Thyroid gland (tissue), 4 donors: Measurements from ENCODE around the gene SLC35D3. TPM values are rescaled to one million over a fixed set of nuclear protein-coding genes. Genes with fewer than 3 reads are reported as not detected.

ENCODE experiments used
- DNase-seq, 2 donors: peaks; one replicate each; pipeline ENCODE4 v3.0.0-alpha.2; 2019
- H3K27ac ChIP-seq, 3 donors: fragments of 200-600 bp; sonication (generic); 1 replicate in 2 of 3; 2 replicates in 1 of 3; pipeline ENCODE4 v1.5.1; 2016 to 2019; ENCODE audit warnings: mild to moderate bottlenecking in 1 of 3, moderate library complexity in 1 of 3
- H3K27me3 ChIP-seq: fragments of 200-600 bp; sonication (generic); one replicate; pipeline ENCODE4 v1.5.1; 2019
- H3K36me3 ChIP-seq, 2 donors: fragments of 200-600 bp; sonication (generic); one replicate each; pipeline ENCODE4 v1.5.1; 2016 to 2019
- H3K4me1 ChIP-seq, 2 donors: fragments of 200-600 bp; sonication (generic); one replicate each; pipeline ENCODE4 v1.5.1; 2017 to 2019
- H3K4me3 ChIP-seq, 3 donors: fragments of 200-600 bp; sonication (generic); replicated peaks in 1 of 3; 1 replicate in 2 of 3; 2 replicates in 1 of 3; pipeline ENCODE4 v1.5.1; 2016; ENCODE audit warnings: mild to moderate bottlenecking in 1 of 3
- H3K9me3 ChIP-seq: fragments of 200-600 bp; sonication (generic); one replicate; pipeline ENCODE4 v1.5.1; 2017
- POLR2A ChIP-seq, 2 donors: fragments of 450-650 bp; IDR thresholded peaks; one replicate each; pipeline ENCODE4 v1.6.1; 2017; ENCODE audit warnings: antibody characterized with exemption in 2 of 2, mild to moderate bottlenecking in 2 of 2, moderate library complexity in 1 of 2
- WGBS, 2 donors: methylation state at CpG; one replicate each; pipeline ENCODE4 v1.1.5; 2017; 5-methylcytosine and 5-hydroxymethylcytosine counted together
- intact Hi-C: fragments of 100-400 bp; cut with DNase I; formaldehyde crosslinking; loops from one replicate; pipeline ENCODE4 v1.15.1; 2023
- total RNA-seq, 4 donors: library from RNA; depleted of rRNA; stranded (reverse); fragments of >200 nt; gene quantifications; one replicate each; pipeline ENCODE4 v1.2.3, GENCODE V29; 2016
- TF ChIP-seq, protein P1 (sequence below), 6 experiments: fragments of 200-600 bp in 3 of 6; fragments of 450-650 bp in 3 of 6; sonication (generic) in 3 of 6; IDR thresholded peaks; one replicate each; pipeline ENCODE4 v1.5.1; 2016 to 2019; ENCODE audit warnings: antibody characterized with exemption in 6 of 6, mild to moderate bottlenecking in 2 of 6, inconsistent platforms in 1 of 6, moderate library complexity in 1 of 6

SLC35D3 gene
- total RNA-seq, 4 donors from 2014 or later: not detected

DNA sequence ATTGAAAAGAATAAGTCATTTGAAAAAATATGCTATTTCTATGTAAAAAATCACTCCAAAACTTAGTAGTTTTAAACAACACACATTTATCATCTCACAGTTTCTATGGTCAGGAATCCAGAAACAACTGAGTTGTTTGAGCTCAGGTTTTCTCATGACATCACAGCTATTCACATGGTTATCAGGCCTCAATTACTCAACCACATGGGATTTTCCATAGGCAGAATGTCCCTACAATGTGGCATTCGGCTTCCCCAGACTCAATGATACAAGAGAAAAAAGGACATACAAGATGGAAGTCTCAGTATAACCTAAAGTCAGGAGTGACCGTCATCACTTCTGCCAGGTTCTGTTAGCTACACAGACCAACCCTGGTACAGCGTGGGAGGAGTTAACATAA, 3.4 kb upstream of the SLC35D3 start:
- Histone ChIP-seq H3K4me1 (peaks cover 32 to 33% of the 10 kb centered on the region in 2 donors), H3K36me3 (peaks cover 0 to 4% of the 10 kb centered on the region in 2 donors), H3K27me3 (peaks cover 11% of the 10 kb centered on the region), H3K9me3 (no peaks in the 10 kb centered on the region), H3K4me3 (no peak overlapping the region), H3K27ac (no peak overlapping the region)
- 88 to 89% methylated on average over 3 of the region's 3 CpGs for WGBS, 2 donors
- TF ChIP-seq POLR2A (IDR thresholded peaks at IDR 0.05): no peak
- TF ChIP-seq, protein P1, sequence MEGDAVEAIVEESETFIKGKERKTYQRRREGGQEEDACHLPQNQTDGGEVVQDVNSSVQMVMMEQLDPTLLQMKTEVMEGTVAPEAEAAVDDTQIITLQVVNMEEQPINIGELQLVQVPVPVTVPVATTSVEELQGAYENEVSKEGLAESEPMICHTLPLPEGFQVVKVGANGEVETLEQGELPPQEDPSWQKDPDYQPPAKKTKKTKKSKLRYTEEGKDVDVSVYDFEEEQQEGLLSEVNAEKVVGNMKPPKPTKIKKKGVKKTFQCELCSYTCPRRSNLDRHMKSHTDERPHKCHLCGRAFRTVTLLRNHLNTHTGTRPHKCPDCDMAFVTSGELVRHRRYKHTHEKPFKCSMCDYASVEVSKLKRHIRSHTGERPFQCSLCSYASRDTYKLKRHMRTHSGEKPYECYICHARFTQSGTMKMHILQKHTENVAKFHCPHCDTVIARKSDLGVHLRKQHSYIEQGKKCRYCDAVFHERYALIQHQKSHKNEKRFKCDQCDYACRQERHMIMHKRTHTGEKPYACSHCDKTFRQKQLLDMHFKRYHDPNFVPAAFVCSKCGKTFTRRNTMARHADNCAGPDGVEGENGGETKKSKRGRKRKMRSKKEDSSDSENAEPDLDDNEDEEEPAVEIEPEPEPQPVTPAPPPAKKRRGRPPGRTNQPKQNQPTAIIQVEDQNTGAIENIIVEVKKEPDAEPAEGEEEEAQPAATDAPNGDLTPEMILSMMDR (IDR thresholded peaks at IDR 0.05): no peak
- intact Hi-C loops: no loop called here
- no peak for DNase-seq

DNA sequence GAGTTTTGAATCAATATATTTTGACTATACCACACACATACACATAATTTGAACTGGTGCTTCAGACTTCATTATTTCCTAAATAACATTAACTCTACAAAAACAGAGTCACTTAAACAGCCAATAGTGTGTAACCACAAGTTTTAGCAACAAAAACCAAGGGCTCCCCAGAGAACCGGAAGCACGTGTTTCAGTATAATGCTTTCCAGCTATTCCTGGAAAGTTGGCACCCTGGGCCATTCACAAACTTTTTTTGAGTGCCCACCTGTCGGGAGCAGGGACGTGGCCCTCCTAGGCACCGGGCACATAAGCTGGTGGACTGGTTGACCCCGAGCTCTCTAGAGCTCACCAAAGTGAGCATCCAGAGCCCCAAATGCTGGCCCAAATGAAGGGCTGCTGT, 1.9 kb upstream of the SLC35D3 start:
- H3K4me3 ChIP-seq: no peak overlapping the region
- H3K27ac ChIP-seq: no peak overlapping the region
- H3K9me3 ChIP-seq: no peaks in the 10 kb centered on the region
- no peaks in the 10 kb centered on the region for H3K36me3 ChIP-seq
- H3K27me3 ChIP-seq: peaks cover 11% of the 10 kb centered on the region
- intact Hi-C loops: no loop called here
- 26 to 27% methylated on average over 6 of the region's 6 CpGs for WGBS, 2 donors
- peaks cover 32 to 33% of the 10 kb centered on the region in 2 donors for H3K4me1 ChIP-seq
- no peak for DNase-seq
- TF ChIP-seq, protein P1 (IDR thresholded peaks at IDR 0.05): no peak
- TF ChIP-seq POLR2A (IDR thresholded peaks at IDR 0.05): no peak

DNA sequence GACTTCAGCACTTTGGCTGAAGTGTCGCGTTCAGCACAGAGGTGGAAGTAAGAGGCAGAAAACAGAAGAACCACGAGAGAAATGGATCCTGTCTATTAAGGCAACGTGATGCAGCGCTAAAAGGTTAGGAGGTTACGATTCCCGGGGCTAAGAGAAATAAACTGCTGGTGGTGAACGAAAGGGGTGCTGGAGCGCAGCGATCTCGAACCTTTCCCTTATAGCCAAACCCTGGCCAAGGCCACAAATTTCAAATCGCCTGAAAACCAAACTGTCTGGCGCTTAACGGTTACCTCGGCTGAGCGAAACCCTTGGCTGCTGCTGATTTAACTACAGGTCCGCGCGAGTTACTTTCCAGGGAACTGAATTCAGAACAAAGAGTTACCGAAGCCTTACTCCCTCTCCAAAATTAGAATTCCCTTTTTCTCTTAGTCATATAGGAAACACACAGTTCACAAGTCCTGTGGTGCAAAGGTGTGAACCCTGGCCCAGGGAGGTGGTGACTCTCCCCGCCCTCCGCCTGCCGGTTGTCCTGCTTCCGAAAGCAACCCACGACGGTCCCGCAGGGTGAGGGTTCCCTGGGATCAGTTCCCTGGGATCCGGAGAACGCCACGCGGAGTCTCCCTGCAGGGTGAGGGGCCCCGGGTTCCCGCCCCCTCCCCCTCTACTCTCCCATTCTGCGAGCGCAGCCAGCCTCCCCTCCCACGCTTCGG, 1.3 kb upstream of the SLC35D3 start:
- 6 to 8% methylated on average over 32 to 34 of the region's 37 CpGs for WGBS, 2 donors
- TF ChIP-seq, protein P1 (IDR thresholded peaks at IDR 0.05): no peak
- no peak for TF ChIP-seq POLR2A (IDR thresholded peaks at IDR 0.05)
- Histone ChIP-seq H3K36me3 (no peaks in the 10 kb centered on the region), H3K9me3 (no peaks in the 10 kb centered on the region), H3K4me3 (peak overlapping the region; percentile 29 to 39 (median 35)), H3K27me3 (peaks cover 11% of the 10 kb centered on the region), H3K27ac (no peak overlapping the region), H3K4me1 (peaks cover 32 to 33% of the 10 kb centered on the region in 2 donors)
- DNase-seq: no peak
- intact Hi-C loops: no loop called here

DNA sequence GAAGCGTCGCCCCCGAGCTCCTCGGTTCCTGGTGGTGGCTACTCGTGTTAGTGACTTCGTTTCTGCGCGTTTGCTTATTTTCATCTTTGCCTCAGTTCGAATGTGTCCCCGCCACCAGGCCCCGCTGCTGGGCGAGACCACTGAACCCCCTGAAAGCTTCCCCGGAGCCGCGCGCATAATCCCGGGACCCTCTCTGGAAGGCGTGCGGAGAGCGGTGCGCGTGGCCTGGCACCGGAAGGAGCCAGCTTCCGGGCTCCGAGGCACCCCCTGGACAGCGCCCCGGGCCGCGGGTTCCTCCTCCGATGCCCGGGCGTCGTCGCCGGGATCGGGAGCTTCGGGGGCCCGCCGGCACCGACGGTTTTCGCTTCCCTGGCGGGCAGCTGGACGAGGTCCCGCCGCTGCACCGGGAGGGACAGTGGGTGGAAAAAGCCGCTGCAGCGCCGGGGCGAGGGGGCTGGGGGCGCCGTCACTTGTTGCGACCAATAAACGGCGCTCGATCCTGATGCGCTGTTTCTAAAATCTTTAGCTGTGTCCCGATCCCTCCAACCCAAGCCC, 643 bp upstream of the SLC35D3 start:
- Histone ChIP-seq H3K4me1 (peaks cover 32 to 33% of the 10 kb centered on the region in 2 donors), H3K27me3 (peaks cover 11% of the 10 kb centered on the region), H3K36me3 (no peaks in the 10 kb centered on the region), H3K27ac (no peak overlapping the region), H3K9me3 (no peaks in the 10 kb centered on the region), H3K4me3 (peak overlapping the region; percentile 29 to 39 (median 35))
- no peak for TF ChIP-seq POLR2A (IDR thresholded peaks at IDR 0.05)
- TF ChIP-seq, protein P1 (IDR thresholded peaks at IDR 0.05): no peak
- DNase-seq: no peak
- intact Hi-C loops: no loop called here
- 1 to 2% methylated on average over 25 to 40 of the region's 59 CpGs for WGBS, 2 donors

DNA sequence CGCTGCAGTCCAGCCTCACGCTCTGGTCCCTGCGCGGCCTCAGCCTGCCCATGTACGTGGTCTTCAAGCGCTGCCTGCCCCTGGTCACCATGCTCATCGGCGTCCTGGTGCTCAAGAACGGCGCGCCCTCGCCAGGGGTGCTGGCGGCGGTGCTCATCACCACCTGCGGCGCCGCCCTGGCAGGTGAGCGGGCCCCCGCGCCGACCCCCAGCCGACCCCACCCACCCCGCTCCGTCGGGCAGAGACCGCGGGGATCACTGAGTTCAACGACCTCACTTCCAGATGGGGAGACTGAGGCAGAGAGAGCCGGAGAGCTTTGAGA, 545 bp downstream of the SLC35D3 start:
- TF ChIP-seq, protein P1 (IDR thresholded peaks at IDR 0.05): no peak
- no peak for TF ChIP-seq POLR2A (IDR thresholded peaks at IDR 0.05)
- no peaks in the 10 kb centered on the region for H3K9me3 ChIP-seq
- DNase-seq: no peak
- H3K27me3 ChIP-seq: peaks cover 11% of the 10 kb centered on the region
- peak overlapping the region in 1 of 3 donors; percentile 39 for H3K4me3 ChIP-seq
- H3K27ac ChIP-seq: no peak overlapping the region
- peaks cover 32 to 33% of the 10 kb centered on the region in 2 donors for H3K4me1 ChIP-seq
- WGBS, 2 donors: no CpG with 5 or more reads among the region's 29 CpGs
- intact Hi-C loops: no loop called here
- H3K36me3 ChIP-seq: no peaks in the 10 kb centered on the region
